ENCODE measurements around the gene MAN1C1.

The MAN1C1 gene

GRCh38 chr1:25683731-25684130 is 67.1 kb downstream of the MAN1C1 start:
- no peak for TF ChIP-seq CTCF (IDR thresholded peaks at IDR 0.05; ENCODE audit: low read depth, low read length)
- no peak for DNase-seq (ENCODE audit: extremely low read depth, low read depth)

- no peak for DNase-seq (ENCODE audit: extremely low read depth, low read depth)
Measured at GRCh38 chr1:25684216-25684965, 67.8 kb downstream of the MAN1C1 start.

DNA sequence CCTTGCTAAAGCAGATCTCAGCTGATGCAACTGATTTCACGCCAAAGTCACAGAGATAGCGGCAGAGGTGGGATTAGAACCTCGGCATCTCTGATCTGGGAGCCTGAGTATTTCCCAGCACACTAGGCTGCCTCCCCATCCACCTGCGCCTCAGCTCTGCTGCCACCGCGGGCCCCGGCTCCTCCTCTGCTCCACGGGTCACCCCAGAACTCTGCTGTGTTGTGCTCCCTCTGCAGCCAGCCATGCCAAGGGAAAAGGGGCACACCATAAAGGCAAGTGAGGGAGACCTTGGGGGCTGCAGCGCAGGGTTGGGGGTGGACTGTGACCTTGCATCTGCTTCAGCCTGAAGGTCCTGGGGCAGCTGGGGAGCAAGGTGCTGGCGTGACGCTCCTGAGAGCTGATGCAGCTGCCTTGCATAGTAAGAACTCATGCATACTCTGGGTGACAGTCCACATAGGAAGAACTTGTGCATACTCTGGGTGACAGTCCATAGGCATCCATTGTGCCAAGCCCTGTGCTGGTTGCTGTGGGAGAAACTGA is 68.7 kb downstream of the MAN1C1 start:
- DNase-seq (ENCODE audit: extremely low read depth, low read depth), result no peak
- no peak for TF ChIP-seq CTCF (IDR thresholded peaks at IDR 0.05; ENCODE audit: low read depth, low read length)

More at GRCh38 chr1:25684216-25684965, 67.8 kb downstream of the MAN1C1 start:
- TF ChIP-seq CTCF (IDR thresholded peaks at IDR 0.05; ENCODE audit: low read depth, low read length), result no peak

DNA sequence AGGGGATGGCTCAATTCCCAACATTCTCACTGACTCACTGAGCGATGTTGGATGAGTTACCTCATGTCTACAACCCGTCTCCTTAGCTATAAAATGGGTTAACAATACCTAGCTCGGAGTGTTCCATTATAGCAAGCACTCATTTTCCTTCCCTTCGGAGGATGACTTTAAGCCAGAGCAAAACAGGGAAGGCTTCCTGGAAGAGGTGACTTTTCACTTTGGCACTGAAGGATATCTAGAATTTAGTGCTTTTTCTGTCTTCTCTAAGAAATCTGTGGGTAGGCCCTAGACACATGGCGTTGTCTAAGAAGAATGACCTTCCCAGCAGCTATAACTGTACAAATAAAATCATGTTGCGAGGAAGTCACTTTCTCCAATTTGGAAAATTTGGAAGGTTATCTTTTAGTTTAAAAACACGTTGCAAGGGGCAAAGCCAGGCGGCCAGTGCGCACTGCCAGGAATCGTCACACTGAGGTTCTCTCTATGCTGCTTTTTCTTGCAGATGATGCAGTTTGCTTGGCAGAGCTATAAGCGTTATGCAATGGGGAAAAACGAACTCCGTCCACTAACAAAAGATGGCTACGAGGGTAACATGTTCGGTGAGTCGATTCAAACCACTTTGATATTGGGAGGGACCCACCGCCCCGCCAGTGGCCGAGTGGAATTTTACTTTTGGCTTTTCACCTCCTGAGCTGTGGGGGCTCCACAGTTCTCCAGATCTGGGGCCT is 69.5 kb downstream of the MAN1C1 start:
- TF ChIP-seq CTCF (IDR thresholded peaks at IDR 0.05; ENCODE audit: low read depth, low read length), result no peak
- no peak for DNase-seq (ENCODE audit: extremely low read depth, low read depth)

DNA sequence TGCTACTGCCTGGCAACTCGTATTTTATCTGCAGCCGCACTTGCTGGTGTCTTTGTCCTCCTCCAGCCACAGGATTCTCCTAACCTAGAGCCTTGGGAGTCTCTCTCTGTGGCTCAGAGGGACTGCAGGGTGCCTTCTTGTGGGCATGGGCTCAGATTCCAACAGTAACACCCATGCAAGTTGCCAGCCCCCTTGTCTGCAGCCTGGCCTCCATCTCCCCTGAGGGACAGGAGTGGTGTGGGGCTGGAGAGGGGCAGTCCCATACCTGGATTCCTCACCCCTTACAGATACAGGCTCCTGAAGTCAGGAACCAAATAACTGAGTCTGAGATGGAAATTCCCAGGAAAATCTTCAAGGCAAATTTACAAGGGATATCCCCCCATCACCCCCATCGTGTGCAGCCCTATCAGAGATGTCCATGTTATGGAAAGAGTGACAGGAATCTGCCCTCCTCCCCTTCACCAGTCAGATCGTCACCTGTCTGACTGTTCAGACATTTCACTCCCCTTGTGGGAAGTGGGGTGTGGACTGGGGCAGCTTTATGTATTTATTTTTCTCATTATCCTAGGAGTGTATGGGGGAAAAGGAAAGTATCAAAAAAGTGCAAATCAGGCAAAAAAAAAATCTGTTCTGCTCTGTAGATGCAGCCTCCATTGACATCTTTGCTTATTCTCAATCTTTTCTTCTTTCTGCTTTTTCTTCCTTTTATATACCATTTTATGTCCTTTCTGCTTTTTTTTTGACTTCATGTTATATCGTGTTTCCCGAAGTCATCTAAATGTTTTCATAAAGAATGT is 70.8 kb downstream of the MAN1C1 start:
- no peak for DNase-seq (ENCODE audit: extremely low read depth, low read depth)
- TF ChIP-seq CTCF (IDR thresholded peaks at IDR 0.05; ENCODE audit: low read depth, low read length), result no peak

- no peak for DNase-seq (ENCODE audit: extremely low read depth, low read depth)
- TF ChIP-seq CTCF (IDR thresholded peaks at IDR 0.05; ENCODE audit: low read depth, low read length), result no peak
Measured at GRCh38 chr1:25688390-25689119, 72.0 kb downstream of the MAN1C1 start.
